Ascending aorta (tissue), 2 donors: ENCODE results near the gene C11orf68. TPM values are rescaled to one million over a fixed set of nuclear protein-coding genes. Genes with fewer than 3 reads are reported as not detected.

Experiments used
- DNase-seq, 2 donors: peaks; one replicate each; pipeline ENCODE4 v3.0.0-alpha.2; 2019; ENCODE audit warnings: low spot score in 2 of 2
- H3K27ac ChIP-seq, 2 donors: fragments of 200-600 bp; sonication (generic); one replicate each; pipeline ENCODE4 v1.5.1; 2016 to 2017; ENCODE audit warnings: mild to moderate bottlenecking in 1 of 2
- H3K27me3 ChIP-seq: fragments of 200-600 bp; sonication (generic); one replicate; pipeline ENCODE4 v1.5.1; 2017
- H3K36me3 ChIP-seq, 2 donors: fragments of 200-600 bp; sonication (generic); one replicate each; pipeline ENCODE4 v1.5.1; 2016
- H3K4me1 ChIP-seq, 2 donors: fragments of 200-600 bp; sonication (generic); one replicate each; pipeline ENCODE4 v1.5.1; 2016 to 2017; ENCODE audit warnings: mild to moderate bottlenecking in 1 of 2
- H3K4me3 ChIP-seq, 2 donors: fragments of 200-600 bp; sonication (generic); one replicate each; pipeline ENCODE4 v1.5.1; 2016 to 2017; ENCODE audit warnings: mild to moderate bottlenecking in 1 of 2
- H3K9me3 ChIP-seq, 2 donors: fragments of 200-600 bp; sonication (generic); one replicate each; pipeline ENCODE4 v1.5.1; 2016
- CTCF ChIP-seq, 3 experiments: fragments of 200-600 bp in 2 of 3; fragments of 450-650 bp in 1 of 3; sonication (generic) in 2 of 3; IDR thresholded peaks; one replicate each; pipeline ENCODE4 v1.5.1; 2016 to 2019; ENCODE audit warnings: antibody characterized with exemption in 3 of 3, mild to moderate bottlenecking in 1 of 3, moderate library complexity in 1 of 3
- intact Hi-C: fragments of 100-400 bp; cut with DNase I; formaldehyde crosslinking; loops from one replicate; pipeline ENCODE4 v1.15.1; 2023
- total RNA-seq: library from RNA; depleted of rRNA; stranded (reverse); fragments of >200 nt; gene quantifications from one replicate; pipeline ENCODE4 v1.1.0, GENCODE V29; 2016

C11orf68 gene
- total RNA-seq, 1 donor from 2014 or later, result 25.3 TPM

GRCh38 chr11:65917434-65918210 lies 1.2 kb downstream of the C11orf68 start:
- peaks cover 43 to 50% of the 10 kb centered on the region in 2 donors for H3K4me1 ChIP-seq
- no peak for DNase-seq
- no peaks in the 10 kb centered on the region for H3K27me3 ChIP-seq
- peaks cover 7 to 14% of the 10 kb centered on the region in 2 donors for H3K36me3 ChIP-seq
- intact Hi-C loops, result loop anchor here (2.0 to 5.0 kb wide), 3 partner anchors 255 to 891 kb away; partner anchors contain the start of genes RAB1B, RELA and SNX15
- H3K27ac ChIP-seq, result peak overlapping the region; percentile 96 to 98
- no peaks in the 10 kb centered on the region for H3K9me3 ChIP-seq
- TF ChIP-seq CTCF (IDR thresholded peaks at IDR 0.05), result no peak
- peak overlapping the region; percentile 79 to 98 for H3K4me3 ChIP-seq

- TF ChIP-seq CTCF (IDR thresholded peaks at IDR 0.05), result no peak
- Histone ChIP-seq H3K4me3 (peak overlapping the region; percentile 79 to 98), H3K36me3 (peaks cover 2 to 8% of the 10 kb centered on the region in 2 donors), H3K27me3 (no peaks in the 10 kb centered on the region), H3K4me1 (peaks cover 45 to 56% of the 10 kb centered on the region in 2 donors), H3K27ac (peak overlapping the region; percentile 96 to 98), H3K9me3 (no peaks in the 10 kb centered on the region)
- intact Hi-C loops, result loop anchor here (5.0 kb wide), 1 partner anchor 255 kb away; the partner anchor contains the start of gene RELA
- DNase-seq, result no peak
Observed at GRCh38 chr11:65917077-65917433, 1.8 kb downstream of the C11orf68 start.

GRCh38 chr11:65916391-65916790 lies 2.5 kb downstream of the C11orf68 start:
- DNase-seq, result no peak
- TF ChIP-seq CTCF (IDR thresholded peaks at IDR 0.05), result no peak
- intact Hi-C loops, result loop anchor here (5.0 kb wide), 1 partner anchor 254 kb away; the partner anchor contains the start of gene RELA
- Histone ChIP-seq H3K9me3 (no peaks in the 10 kb centered on the region), H3K36me3 (peaks cover 0 to 5% of the 10 kb centered on the region in 2 donors), H3K27me3 (no peaks in the 10 kb centered on the region), H3K27ac (peak overlapping the region; percentile 96 to 98), H3K4me3 (peak overlapping the region in 1 of 2 donors; percentile 98), H3K4me1 (peaks cover 47 to 63% of the 10 kb centered on the region in 2 donors)

GRCh38 chr11:65915821-65916251 lies 3.0 kb downstream of the C11orf68 start:
- intact Hi-C loops, result loop anchor here (1.0 to 5.0 kb wide), 2 partner anchors 15 to 254 kb away; partner anchors contain the start of gene RELA
- Histone ChIP-seq H3K4me1 (peaks cover 44 to 62% of the 10 kb centered on the region in 2 donors), H3K36me3 (no peaks in the 10 kb centered on the region), H3K27ac (peak overlapping the region; percentile 96 to 98), H3K9me3 (no peaks in the 10 kb centered on the region), H3K4me3 (peak overlapping the region in 1 of 2 donors; percentile 98), H3K27me3 (no peaks in the 10 kb centered on the region)
- DNase-seq, result peak; percentile 86 to 97
- TF ChIP-seq CTCF (IDR thresholded peaks at IDR 0.05), result no peak

GRCh38 chr11:65915101-65915820 lies 3.6 kb downstream of the C11orf68 start:
- H3K9me3 ChIP-seq, result no peaks in the 10 kb centered on the region
- peaks cover 38 to 56% of the 10 kb centered on the region in 2 donors for H3K4me1 ChIP-seq
- H3K27ac ChIP-seq, result peak overlapping the region; percentile 96 to 98
- DNase-seq, result no peak
- TF ChIP-seq CTCF (IDR thresholded peaks at IDR 0.05), result no peak
- intact Hi-C loops, result loop anchor here (1.0 to 5.0 kb wide), 2 partner anchors 14 to 253 kb away; partner anchors contain the start of gene RELA
- H3K4me3 ChIP-seq, result peak overlapping the region in 1 of 2 donors; percentile 20
- H3K27me3 ChIP-seq, result no peaks in the 10 kb centered on the region
- no peaks in the 10 kb centered on the region for H3K36me3 ChIP-seq
